Measurements from ENCODE around the gene PHACTR4. TPM values are rescaled to one million over a fixed set of nuclear protein-coding genes. Genes with fewer than 3 reads are reported as not detected.

The PHACTR4 gene
- total and polyA plus RNA-seq, 2 of the 4 experiments (the other 2 are of a cell fraction), result 7.5 to 15.0 TPM

- Histone ChIP-seq H3K9me3 (ENCODE audit: control insufficient read depth, insufficient read depth, low read length) (no peaks in the 10 kb centered on the region), H4K91ac (ENCODE audit: insufficient read depth, low read depth, low read length) (no peak overlapping the region), H3K9me1 (ENCODE audit: insufficient read depth, low read length) (peaks cover 4% of the 10 kb centered on the region; the same call in 1 of the 2 replicates), H2AK5ac (ENCODE audit: low read depth, low read length) (no peak overlapping the region), H2AFZ (replicated peaks; ENCODE audit: low read length, poor library complexity) (no peak overlapping the region), H3K14ac (replicated peaks; ENCODE audit: low read depth, low read length) (no peak overlapping the region), H2BK120ac (ENCODE audit: low read depth, low read length) (no peak overlapping the region), H4K20me1 (ENCODE audit: insufficient read depth, low read length) (no peaks in the 10 kb centered on the region), H3K4ac (ENCODE audit: low read depth, low read length) (no peak overlapping the region), H3K36me3 (ENCODE audit: control insufficient read depth, insufficient read depth, low read length) (no peaks in the 10 kb centered on the region), H3K79me1 (ENCODE audit: low read depth in 1 of 2, low read length in 2 of 2) (peaks cover 0 to 5% of the 10 kb centered on the region in 2 experiments; a peak in 1 of 4 replicates), H3K27me3 (ENCODE audit: control insufficient read depth, insufficient read depth, low read length) (no peaks in the 10 kb centered on the region), H3K9ac (ENCODE audit: low read depth, low read length) (no peak overlapping the region), H3K56ac (ENCODE audit: extremely low read depth, insufficient read depth, low read length) (no peak overlapping the region), H2BK5ac (ENCODE audit: low read depth, low read length, poor library complexity, severe bottlenecking) (no peak overlapping the region), H2BK15ac (ENCODE audit: low read depth, low read length) (no peak overlapping the region), H3K27ac (ENCODE audit: insufficient read depth, low read length) (no peak overlapping the region), H3K18ac (ENCODE audit: low read depth, low read length) (no peak overlapping the region), H4K8ac (ENCODE audit: low read depth in 2 of 2, low read length in 2 of 2) (no peak overlapping the region), H3K23ac (ENCODE audit: low read depth, low read length) (no peak overlapping the region), H3K4me1 (ENCODE audit: control insufficient read depth, insufficient read depth, low read length) (no peaks in the 10 kb centered on the region), H2BK20ac (ENCODE audit: low read depth, low read length) (no peak overlapping the region), H4K5ac (ENCODE audit: low read depth, low read length) (no peak overlapping the region), H2AK9ac (replicated peaks; ENCODE audit: low read depth, low read length, poor library complexity) (no peak overlapping the region), H3K4me2 (ENCODE audit: low read depth, low read length) (no peak overlapping the region), H3K4me3 (ENCODE audit: insufficient read depth, low read depth, low read length) (no peak overlapping the region)
- in situ Hi-C loops (cut with MboI; ENCODE audit: low sequenced_read_pairs) (no loop called here), intact Hi-C loops (cut with micrococcal nuclease) (no loop called here), dilution Hi-C loops (cut with HindIII; ENCODE audit: low sequenced_read_pairs, unreplicated experiment) (no loop called here)
- ChIA-PET CTCF (no interaction called here), POLR2A (ENCODE audit: unreplicated experiment) (no interaction called here)
- no TSS peak for BruUV-seq (replicated peaks)
- WGBS, 2 experiments (ENCODE audit: extremely low coverage in 2 of 2, insufficient read length in 1 of 2), result no CpG with 5 or more reads among the region's 2 CpGs
- ATAC-seq (ENCODE audit: low read depth), result no peak
- no peak for TF ChIP-seq CHD1 (IDR thresholded peaks at IDR 0.05; ENCODE audit: low read depth, low read length)
- TF ChIP-seq FOS (IDR thresholded peaks at IDR 0.05; ENCODE audit: low read depth, low read length), result no peak
- no peak for TF ChIP-seq NFE2L2 (IDR thresholded peaks at IDR 0.05; ENCODE audit: low read depth, low read length)
- no peak for TF ChIP-seq SMC3 (IDR thresholded peaks at IDR 0.05; ENCODE audit: low read depth, low read length)
- TF ChIP-seq RFX5 (IDR thresholded peaks at IDR 0.05; ENCODE audit: low read depth, low read length), result no peak
- TF ChIP-seq MAZ (IDR thresholded peaks at IDR 0.05; ENCODE audit: borderline replicate concordance, low read depth, low read length), result no peak
- TF ChIP-seq POLR2A (IDR thresholded peaks at IDR 0.05; ENCODE audit: low read depth, low read length), result no peak
- no peak for TF ChIP-seq MAFK (IDR thresholded peaks at IDR 0.05; ENCODE audit: low read depth, low read length)
- TF ChIP-seq ELK1 (IDR thresholded peaks at IDR 0.05; ENCODE audit: borderline replicate concordance, low read depth, low read length), result no peak
- no peak for TF ChIP-seq CTCF (conservative IDR thresholded peaks at IDR 0.05; ENCODE audit: low read depth, low read length)
- no peak for TF ChIP-seq RCOR1 (IDR thresholded peaks at IDR 0.05; ENCODE audit: insufficient replicate concordance, low read length)
- no peak for TF ChIP-seq USF2 (IDR thresholded peaks at IDR 0.05; ENCODE audit: low read depth, low read length)
- no peak for TF ChIP-seq BHLHE40 (IDR thresholded peaks at IDR 0.05; ENCODE audit: low read depth, low read length)
- DNase-seq, result peak; percentile 45
These were observed 27.9 kb upstream of the PHACTR4 start for GRCh38 chr1:28341591-28341990.
